Ishikawa (cell line): ENCODE data around the gene HSH2D.

Experiments used
- CEBPB ChIP-seq: IDR thresholded peaks from 2 replicates; pipeline ENCODE4 v1.6.1; 2012
- CREB1 ChIP-seq: IDR thresholded peaks from 2 replicates; pipeline ENCODE4 v1.6.1; 2012; ENCODE audit warnings: low read depth
- EGR1 ChIP-seq: IDR thresholded peaks from 2 replicates; pipeline ENCODE4 v1.6.1; 2012
- EP300 ChIP-seq: IDR thresholded peaks from 2 replicates; pipeline ENCODE4 v1.6.1; 2012; ENCODE audit warnings: borderline replicate concordance
- FOXM1 ChIP-seq: IDR thresholded peaks from 2 replicates; pipeline ENCODE4 v1.6.1; 2012; ENCODE audit warnings: low read depth, borderline replicate concordance
- MAX ChIP-seq: IDR thresholded peaks from 2 replicates; pipeline ENCODE4 v1.6.1; 2012
- NFIC ChIP-seq: IDR thresholded peaks from 2 replicates; pipeline ENCODE4 v1.6.1; 2012
- RAD21 ChIP-seq: IDR thresholded peaks from 2 replicates; pipeline ENCODE4 v1.6.1; 2012; ENCODE audit warnings: low read depth
- TAF1 ChIP-seq: IDR thresholded peaks from 2 replicates; pipeline ENCODE4 v1.6.1; 2012; ENCODE audit warnings: low read depth, mild to moderate bottlenecking
- TCF12 ChIP-seq: IDR thresholded peaks from 2 replicates; pipeline ENCODE4 v1.6.1; 2012; ENCODE audit warnings: low read depth
- TEAD4 ChIP-seq: IDR thresholded peaks from 2 replicates; pipeline ENCODE4 v1.6.1; 2012
- USF1 ChIP-seq: IDR thresholded peaks from 2 replicates; pipeline ENCODE4 v1.6.1; 2012
- YY1 ChIP-seq: IDR thresholded peaks from 2 replicates; pipeline ENCODE4 v1.6.1; 2012; ENCODE audit warnings: low read depth
- TF ChIP-seq, protein P1 (sequence below): IDR thresholded peaks from 2 replicates; pipeline ENCODE4 v1.6.1; 2012; ENCODE audit warnings: low read depth, mild to moderate bottlenecking

- TF ChIP-seq TCF12 (no peak), EP300 (no peak), TEAD4 (no peak), RAD21 (no peak), YY1 (no peak), CEBPB (no peak), USF1 (no peak), MAX (no peak), CREB1 (no peak), TAF1 (no peak), FOXM1 (no peak), NFIC (no peak), EGR1 (no peak)
- TF ChIP-seq, protein P1, sequence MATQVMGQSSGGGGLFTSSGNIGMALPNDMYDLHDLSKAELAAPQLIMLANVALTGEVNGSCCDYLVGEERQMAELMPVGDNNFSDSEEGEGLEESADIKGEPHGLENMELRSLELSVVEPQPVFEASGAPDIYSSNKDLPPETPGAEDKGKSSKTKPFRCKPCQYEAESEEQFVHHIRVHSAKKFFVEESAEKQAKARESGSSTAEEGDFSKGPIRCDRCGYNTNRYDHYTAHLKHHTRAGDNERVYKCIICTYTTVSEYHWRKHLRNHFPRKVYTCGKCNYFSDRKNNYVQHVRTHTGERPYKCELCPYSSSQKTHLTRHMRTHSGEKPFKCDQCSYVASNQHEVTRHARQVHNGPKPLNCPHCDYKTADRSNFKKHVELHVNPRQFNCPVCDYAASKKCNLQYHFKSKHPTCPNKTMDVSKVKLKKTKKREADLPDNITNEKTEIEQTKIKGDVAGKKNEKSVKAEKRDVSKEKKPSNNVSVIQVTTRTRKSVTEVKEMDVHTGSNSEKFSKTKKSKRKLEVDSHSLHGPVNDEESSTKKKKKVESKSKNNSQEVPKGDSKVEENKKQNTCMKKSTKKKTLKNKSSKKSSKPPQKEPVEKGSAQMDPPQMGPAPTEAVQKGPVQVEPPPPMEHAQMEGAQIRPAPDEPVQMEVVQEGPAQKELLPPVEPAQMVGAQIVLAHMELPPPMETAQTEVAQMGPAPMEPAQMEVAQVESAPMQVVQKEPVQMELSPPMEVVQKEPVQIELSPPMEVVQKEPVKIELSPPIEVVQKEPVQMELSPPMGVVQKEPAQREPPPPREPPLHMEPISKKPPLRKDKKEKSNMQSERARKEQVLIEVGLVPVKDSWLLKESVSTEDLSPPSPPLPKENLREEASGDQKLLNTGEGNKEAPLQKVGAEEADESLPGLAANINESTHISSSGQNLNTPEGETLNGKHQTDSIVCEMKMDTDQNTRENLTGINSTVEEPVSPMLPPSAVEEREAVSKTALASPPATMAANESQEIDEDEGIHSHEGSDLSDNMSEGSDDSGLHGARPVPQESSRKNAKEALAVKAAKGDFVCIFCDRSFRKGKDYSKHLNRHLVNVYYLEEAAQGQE, result no peak
These were observed 7.9 kb upstream of the HSH2D start for GRCh38 chr19:16135430-16136127.
